Calu3 (cell line): Measurements from ENCODE around the gene OR2AE1. TPM values are rescaled to one million over a fixed set of nuclear protein-coding genes. Genes with fewer than 3 reads are reported as not detected.

Experiments
- BruUV-seq: library from RNA; stranded (reverse); fragments of 400-500 nt; replicated peaks from 2 replicates; lab custom pipeline; 2021; lab: Mats Ljungman, UMichigan
- CTCF ChIA-PET: fragments of 300-600 bp; sonication (Branson Sonifier 250); formaldehyde crosslinking; loops from one replicate; lab custom pipeline; 2022; ENCODE audit warnings: antibody characterized with exemption; lab: Charles Lee
- DNase-seq: peaks from one replicate; pipeline ENCODE4 v3.0.0; 2022
- H3K27ac Mint-ChIP-seq: one replicate; pipeline ENCODE4 v1.8.0; 2022; ENCODE audit warnings: mixed read lengths; ENCODE audit not compliant: unreplicated experiment
- H3K27me3 Mint-ChIP-seq: one replicate; pipeline ENCODE4 v1.8.0; 2022; ENCODE audit warnings: mixed read lengths; ENCODE audit not compliant: unreplicated experiment
- H3K36me3 Mint-ChIP-seq: one replicate; pipeline ENCODE4 v1.8.0; 2022; ENCODE audit warnings: mild to moderate bottlenecking, moderate library complexity, mixed read lengths; ENCODE audit not compliant: insufficient read depth, unreplicated experiment
- H3K4me1 Mint-ChIP-seq: one replicate; pipeline ENCODE4 v1.8.0; 2022; ENCODE audit warnings: mild to moderate bottlenecking, low read depth, mixed read lengths; ENCODE audit not compliant: unreplicated experiment
- H3K4me3 Mint-ChIP-seq: one replicate; pipeline ENCODE4 v1.8.0; 2022; ENCODE audit warnings: mild to moderate bottlenecking, low read depth, moderate library complexity, mixed read lengths; ENCODE audit not compliant: unreplicated experiment
- H3K9me3 Mint-ChIP-seq: one replicate; pipeline ENCODE4 v1.8.0; 2022; ENCODE audit warnings: low read depth, mixed read lengths; ENCODE audit not compliant: unreplicated experiment
- intact Hi-C: fragments of 100-400 bp; cut with micrococcal nuclease; formaldehyde crosslinking; loops from one replicate; pipeline ENCODE4 v1.10.0; 2022; ENCODE audit not compliant: unreplicated experiment
- total RNA-seq: library from RNA; stranded (reverse); gene quantifications from 2 replicates; pipeline ENCODE4 v1.2.3, GENCODE V29; 2022
- TF ChIP-seq, protein P1 (sequence below): fragments of 200-600 bp; IDR thresholded peaks from one replicate; pipeline ENCODE4 v1.8.0; 2022; ENCODE audit warnings: antibody characterized with exemption; ENCODE audit not compliant: unreplicated experiment

OR2AE1 gene
- total RNA-seq, 1 experiment from 2014 or later, result not detected

DNA sequence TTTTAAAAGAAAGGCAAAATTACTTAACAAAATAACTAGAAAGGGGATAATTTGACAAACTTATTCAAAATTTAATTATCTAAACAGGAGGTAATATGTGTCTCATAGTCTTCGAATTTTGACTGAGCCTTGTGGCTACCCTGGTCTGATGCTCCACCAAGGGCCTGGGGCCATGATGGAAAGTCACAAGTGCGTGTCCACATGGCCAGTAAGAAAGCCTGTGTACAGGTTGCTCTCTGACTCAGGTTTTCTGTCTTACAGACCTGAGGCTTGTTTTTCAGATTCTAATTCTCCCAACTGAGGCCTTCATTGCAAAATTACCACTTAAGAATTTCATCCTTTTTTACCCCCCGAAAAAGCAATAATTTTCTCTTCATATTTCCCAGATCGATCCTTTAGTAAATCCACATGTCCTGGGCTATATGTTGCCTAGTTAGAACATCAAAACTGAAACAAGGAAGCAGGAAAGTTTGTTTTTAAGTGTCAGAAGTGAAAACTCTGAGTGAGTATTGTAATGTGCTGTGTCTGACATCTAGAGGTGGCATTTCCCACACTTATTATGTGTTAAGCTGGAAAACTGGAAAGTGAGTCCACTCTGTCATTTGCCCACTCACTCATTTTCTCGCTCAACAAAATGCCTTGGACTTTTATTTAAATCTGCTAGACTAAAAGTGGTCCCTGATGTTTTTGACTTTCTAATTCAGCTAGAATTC is 39.0 kb downstream of the OR2AE1 start:
- peak overlapping the region; percentile 15 for H3K27ac Mint-ChIP-seq
- DNase-seq, result no peak

DNA sequence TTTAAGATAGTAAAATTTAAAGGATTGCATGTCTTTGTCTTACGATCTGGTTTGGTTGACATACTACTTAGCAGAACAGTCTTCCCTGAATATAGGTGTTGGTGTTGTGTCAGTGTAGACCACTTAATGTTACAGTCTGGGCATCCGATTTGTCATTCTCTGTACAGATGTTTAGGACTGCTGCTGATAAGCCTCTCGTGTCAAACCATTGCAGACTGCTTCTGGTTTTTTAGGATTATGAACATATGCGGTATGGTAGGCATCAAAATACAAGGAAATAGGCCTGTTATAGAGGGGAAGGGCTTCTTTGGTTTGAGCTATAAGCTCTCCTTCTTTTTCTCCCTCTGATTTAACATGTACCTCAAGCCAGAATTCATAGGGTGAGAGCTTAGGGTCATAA is 41.6 kb downstream of the OR2AE1 start:
- TF ChIP-seq, protein P1, sequence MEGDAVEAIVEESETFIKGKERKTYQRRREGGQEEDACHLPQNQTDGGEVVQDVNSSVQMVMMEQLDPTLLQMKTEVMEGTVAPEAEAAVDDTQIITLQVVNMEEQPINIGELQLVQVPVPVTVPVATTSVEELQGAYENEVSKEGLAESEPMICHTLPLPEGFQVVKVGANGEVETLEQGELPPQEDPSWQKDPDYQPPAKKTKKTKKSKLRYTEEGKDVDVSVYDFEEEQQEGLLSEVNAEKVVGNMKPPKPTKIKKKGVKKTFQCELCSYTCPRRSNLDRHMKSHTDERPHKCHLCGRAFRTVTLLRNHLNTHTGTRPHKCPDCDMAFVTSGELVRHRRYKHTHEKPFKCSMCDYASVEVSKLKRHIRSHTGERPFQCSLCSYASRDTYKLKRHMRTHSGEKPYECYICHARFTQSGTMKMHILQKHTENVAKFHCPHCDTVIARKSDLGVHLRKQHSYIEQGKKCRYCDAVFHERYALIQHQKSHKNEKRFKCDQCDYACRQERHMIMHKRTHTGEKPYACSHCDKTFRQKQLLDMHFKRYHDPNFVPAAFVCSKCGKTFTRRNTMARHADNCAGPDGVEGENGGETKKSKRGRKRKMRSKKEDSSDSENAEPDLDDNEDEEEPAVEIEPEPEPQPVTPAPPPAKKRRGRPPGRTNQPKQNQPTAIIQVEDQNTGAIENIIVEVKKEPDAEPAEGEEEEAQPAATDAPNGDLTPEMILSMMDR, result no peak
- peaks cover 20% of the 10 kb centered on the region for H3K4me1 Mint-ChIP-seq
- no peaks in the 10 kb centered on the region for H3K36me3 Mint-ChIP-seq
- CTCF ChIA-PET, result no interaction called here
- H3K9me3 Mint-ChIP-seq, result no peaks in the 10 kb centered on the region
- intact Hi-C loops, result loop anchor here (5.0 kb wide), 1 partner anchor 123 kb away; no protein-coding TSS in a partner anchor
- H3K27ac Mint-ChIP-seq, result no peak overlapping the region
- no peaks in the 10 kb centered on the region for H3K27me3 Mint-ChIP-seq
- no TSS peak for BruUV-seq
- no peak for DNase-seq
- no peak overlapping the region for H3K4me3 Mint-ChIP-seq

More for the DNA sequence above, 39.0 kb downstream of the OR2AE1 start:
- Mint-ChIP-seq H3K9me3 (no peaks in the 10 kb centered on the region), H3K4me3 (peak overlapping the region; percentile 16), H3K36me3 (no peaks in the 10 kb centered on the region), H3K27me3 (no peaks in the 10 kb centered on the region), H3K4me1 (peaks cover 17% of the 10 kb centered on the region)
- CTCF ChIA-PET, result interaction anchor here (0.6 to 1.0 kb wide), 2 partner anchors 159 to 206 kb away, joined by 3 to 10 read pairs; no protein-coding TSS in a partner anchor
- TF ChIP-seq, protein P1, result no peak
- BruUV-seq, result no TSS peak
- intact Hi-C loops, result loop anchor here (1.0 to 5.0 kb wide), 2 partner anchors 126 to 207 kb away; no protein-coding TSS in a partner anchor

DNA sequence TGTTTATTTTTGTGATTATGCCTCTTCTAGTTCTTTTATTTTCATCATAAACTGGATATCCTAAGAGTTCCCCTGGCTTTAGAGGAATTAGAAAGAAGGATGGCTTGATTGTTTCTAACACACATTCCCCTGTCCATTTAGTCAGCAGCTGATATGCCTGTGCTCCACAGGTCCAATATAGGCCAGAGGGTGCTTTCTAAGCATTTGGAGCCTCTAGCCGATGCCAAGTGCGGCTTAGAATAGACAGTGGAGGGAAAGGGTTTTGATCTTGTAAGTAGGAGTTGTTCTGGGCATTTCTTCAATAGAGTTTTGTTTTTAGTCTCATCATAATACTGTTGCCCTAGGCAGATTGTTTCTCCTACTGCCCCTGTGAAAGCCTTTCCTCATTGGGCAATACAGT is 42.5 kb downstream of the OR2AE1 start:
- intact Hi-C loops, result no loop called here
- H3K36me3 Mint-ChIP-seq, result no peaks in the 10 kb centered on the region
- no peaks in the 10 kb centered on the region for H3K27me3 Mint-ChIP-seq
- CTCF ChIA-PET, result no interaction called here
- H3K27ac Mint-ChIP-seq, result no peak overlapping the region
- no TSS peak for BruUV-seq
- TF ChIP-seq, protein P1, result no peak
- H3K4me1 Mint-ChIP-seq, result peaks cover 16% of the 10 kb centered on the region
- H3K9me3 Mint-ChIP-seq, result no peaks in the 10 kb centered on the region
- DNase-seq, result no peak
- no peak overlapping the region for H3K4me3 Mint-ChIP-seq

DNA sequence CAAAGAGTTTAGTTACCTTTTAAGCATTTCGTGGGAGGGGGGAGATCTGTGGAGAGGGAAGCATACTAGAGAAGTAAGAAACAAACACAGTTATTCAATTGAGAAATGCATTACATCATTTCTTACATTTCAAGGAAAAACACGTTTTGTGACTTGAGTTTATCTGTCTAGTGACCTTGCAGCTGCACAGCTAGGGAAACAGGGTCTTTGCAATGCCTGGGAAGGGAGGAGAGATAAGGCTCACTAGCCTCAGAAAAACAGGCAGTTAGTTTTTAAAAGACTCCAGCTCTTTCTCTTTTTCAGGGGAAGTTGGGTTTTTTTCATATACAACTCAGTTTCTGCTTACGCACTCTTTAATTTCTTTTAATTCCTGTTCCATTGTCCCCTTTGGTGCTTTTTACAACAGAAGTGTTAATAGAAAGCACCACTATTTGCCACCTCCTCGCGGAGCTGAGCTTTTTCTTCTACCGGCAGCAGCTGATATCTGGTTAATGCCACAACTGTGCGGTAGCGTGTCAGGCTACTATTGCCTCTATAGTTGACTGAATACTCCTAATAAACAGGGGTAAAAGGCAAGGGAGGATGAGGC is 43.5 kb downstream of the OR2AE1 start:
- Mint-ChIP-seq H3K36me3 (no peaks in the 10 kb centered on the region), H3K4me1 (peaks cover 22% of the 10 kb centered on the region), H3K27me3 (no peaks in the 10 kb centered on the region), H3K9me3 (no peaks in the 10 kb centered on the region), H3K4me3 (no peak overlapping the region), H3K27ac (no peak overlapping the region)
- TF ChIP-seq, protein P1, result no peak
- BruUV-seq, result no TSS peak
- intact Hi-C loops, result no loop called here
- CTCF ChIA-PET, result interaction anchor here (0.6 kb wide), 1 partner anchor 111 kb away, joined by 3 read pairs; no protein-coding TSS in a partner anchor
- no peak for DNase-seq
